MCF 10A (cell line): ENCODE results near the gene PSORS1C1. TPM values are rescaled to one million over a fixed set of nuclear protein-coding genes. Genes with fewer than 3 reads are reported as not detected.
"Not testable (repeated sequence)": the region's sequence is repeated elsewhere in the genome, so short reads cannot be mapped to it uniquely, and the experiment has no call there.

Experiments used
- BruUV-seq: library from RNA; stranded (reverse); fragments of 400-500 nt; replicated peaks from 2 replicates; lab custom pipeline; 2021; lab: Mats Ljungman, UMichigan
- CTCF ChIA-PET: fragments of 300-600 bp; sonication (Branson Sonifier 250); formaldehyde crosslinking; extraction: SDS; loops from one replicate; lab custom pipeline; 2021; ENCODE audit warnings: antibody characterized with exemption, inconsistent platforms; lab: Yijun Ruan, JAX
- POLR2A ChIA-PET: fragments of 300-600, 350-650 bp; sonication (Branson Sonifier 250); formaldehyde crosslinking; extraction: SDS; loops from one replicate; lab custom pipeline; 2020; ENCODE audit warnings: antibody characterized with exemption, inconsistent platforms; lab: Yijun Ruan, JAX
- DNase-seq: peaks from one replicate; pipeline ENCODE4 v3.0.0-alpha.2; 2018; ENCODE audit not compliant: unreplicated experiment
- H3K27ac Mint-ChIP-seq: one replicate; pipeline ENCODE4 v1.8.0; 2022; ENCODE audit warnings: mild to moderate bottlenecking, low read depth, mixed read lengths; ENCODE audit not compliant: unreplicated experiment
- H3K27me3 Mint-ChIP-seq: one replicate; pipeline ENCODE4 v1.8.0; 2022; ENCODE audit warnings: mixed read lengths; ENCODE audit not compliant: insufficient read depth, unreplicated experiment
- H3K36me3 Mint-ChIP-seq: one replicate; pipeline ENCODE4 v1.8.0; 2022; ENCODE audit warnings: mild to moderate bottlenecking, moderate library complexity, mixed read lengths; ENCODE audit not compliant: insufficient read depth, unreplicated experiment
- H3K4me1 Mint-ChIP-seq: one replicate; pipeline ENCODE4 v1.8.0; 2022; ENCODE audit warnings: mixed read lengths; ENCODE audit not compliant: insufficient read depth, unreplicated experiment
- H3K4me3 Mint-ChIP-seq: one replicate; pipeline ENCODE4 v1.8.0; 2022; ENCODE audit warnings: mild to moderate bottlenecking, moderate library complexity, mixed read lengths; ENCODE audit not compliant: unreplicated experiment
- H3K9me3 Mint-ChIP-seq: one replicate; pipeline ENCODE4 v1.8.0; 2022; ENCODE audit warnings: mixed read lengths; ENCODE audit not compliant: unreplicated experiment
- CTCF ChIP-seq: fragments of 200-600 bp; IDR thresholded peaks from one replicate; pipeline ENCODE4 v1.8.0; 2022; ENCODE audit warnings: antibody characterized with exemption, mild to moderate bottlenecking; ENCODE audit not compliant: unreplicated experiment
- intact Hi-C: fragments of 100-400 bp; cut with micrococcal nuclease; formaldehyde crosslinking; loops from 2 replicates; pipeline ENCODE4 v1.14.1; 2022
- total RNA-seq: library from RNA; stranded (reverse); gene quantifications from 2 replicates; pipeline ENCODE4 v1.2.3, GENCODE V29; 2022

The PSORS1C1 gene
- total RNA-seq, 1 experiment from 2014 or later, result 7.7 TPM

GRCh38 chr6:31162463-31163165 lies 48.0 kb downstream of the PSORS1C1 start:
- TF ChIP-seq CTCF, result no peak
- H3K4me3 Mint-ChIP-seq, result no peak overlapping the region
- ChIA-PET CTCF (interaction anchor here (0.5 to 0.7 kb wide), 3 partner anchors 12 to 204 kb away, joined by 3 to 4 read pairs (median 3); no protein-coding TSS in a partner anchor), POLR2A (no interaction called here)
- H3K27ac Mint-ChIP-seq, result peak overlapping the region; percentile 51
- intact Hi-C loops, result no loop called here
- peaks cover 20% of the 10 kb centered on the region for H3K4me1 Mint-ChIP-seq
- DNase-seq, result no peak
- H3K27me3 Mint-ChIP-seq, result no peaks in the 10 kb centered on the region
- peaks cover 18% of the 10 kb centered on the region for H3K36me3 Mint-ChIP-seq
- BruUV-seq, result no TSS peak
- no peaks in the 10 kb centered on the region for H3K9me3 Mint-ChIP-seq

- H3K4me3 Mint-ChIP-seq, result no peak overlapping the region
- peak; percentile 71 for DNase-seq
These were observed 49.3 kb downstream of the PSORS1C1 start for GRCh38 chr6:31163922-31164321.

GRCh38 chr6:31164475-31165063 lies 50.0 kb downstream of the PSORS1C1 start:
- H3K27ac Mint-ChIP-seq, H3K27me3 Mint-ChIP-seq, DNase-seq, H3K9me3 Mint-ChIP-seq, POLR2A ChIA-PET, BruUV-seq, H3K4me3 Mint-ChIP-seq, H3K4me1 Mint-ChIP-seq, intact Hi-C loops: not testable (repeated sequence)
- peaks cover 15% of the 10 kb centered on the region for H3K36me3 Mint-ChIP-seq
- CTCF ChIA-PET, result interaction anchor here (1.9 kb wide), 1 partner anchor 19 kb away, joined by 7 read pairs; no protein-coding TSS in a partner anchor

More at GRCh38 chr6:31163922-31164321, 49.3 kb downstream of the PSORS1C1 start:
- ChIA-PET POLR2A (no interaction called here), CTCF (interaction anchor here (1.9 kb wide), 1 partner anchor 20 kb away, joined by 7 read pairs; no protein-coding TSS in a partner anchor)
- Mint-ChIP-seq H3K27ac (no peak overlapping the region), H3K4me1 (peaks cover 11% of the 10 kb centered on the region), H3K9me3 (no peaks in the 10 kb centered on the region), H3K27me3 (no peaks in the 10 kb centered on the region), H3K36me3 (peaks cover 12% of the 10 kb centered on the region)
- TF ChIP-seq CTCF, result no peak
- intact Hi-C loops, result no loop called here
- no TSS peak for BruUV-seq

GRCh38 chr6:31165064-31165832 lies 50.6 kb downstream of the PSORS1C1 start:
- H3K27me3 Mint-ChIP-seq, BruUV-seq, H3K4me1 Mint-ChIP-seq, H3K9me3 Mint-ChIP-seq, H3K4me3 Mint-ChIP-seq, intact Hi-C loops, DNase-seq, H3K27ac Mint-ChIP-seq: not testable (repeated sequence)
- peaks cover 15% of the 10 kb centered on the region for H3K36me3 Mint-ChIP-seq
- CTCF ChIA-PET, result interaction anchor here (1.9 kb wide), 1 partner anchor 19 kb away, joined by 7 read pairs; no protein-coding TSS in a partner anchor
- POLR2A ChIA-PET, result interaction anchor here (0.6 kb wide), 1 partner anchor 207 kb away, joined by 4 read pairs; no protein-coding TSS in a partner anchor
